Liver (tissue), 9 donors: ENCODE data around the gene CLCN2. TPM values are rescaled to one million over a fixed set of nuclear protein-coding genes. Genes with fewer than 3 reads are reported as not detected.

Experiments used
- DNase-seq: peaks from one replicate; pipeline ENCODE4 v3.0.0-alpha.2; 2017; ENCODE audit warnings: low spot score
- H3K27ac ChIP-seq, 2 donors: one replicate each; pipeline ENCODE4 v1.7.0; 2013; ENCODE audit warnings: inconsistent platforms in 2 of 2, low read length in 2 of 2, control low read depth in 1 of 2, low read depth in 1 of 2, mild to moderate bottlenecking in 1 of 2
- H3K27me3 ChIP-seq, 4 donors: one replicate each; pipeline versions ENCODE4 v1.6.1 to v1.7.0; 2013; ENCODE audit warnings: low read length in 3 of 4, inconsistent platforms in 1 of 4, mild to moderate bottlenecking in 1 of 4, moderate library complexity in 1 of 4; ENCODE audit not compliant: control insufficient read depth in 4 of 4, insufficient read depth in 4 of 4
- H3K36me3 ChIP-seq, 4 donors: one replicate each; pipeline versions ENCODE4 v1.6.1 to v1.7.0; 2013; ENCODE audit warnings: low read length in 3 of 4, mild to moderate bottlenecking in 3 of 4, low read depth in 1 of 4, moderate library complexity in 1 of 4; ENCODE audit not compliant: control insufficient read depth in 4 of 4, insufficient read depth in 3 of 4
- H3K4me1 ChIP-seq, 4 donors: one replicate each; pipeline versions ENCODE4 v1.6.1 to v1.7.0; 2013; ENCODE audit warnings: low read length in 3 of 4, mild to moderate bottlenecking in 3 of 4, moderate library complexity in 1 of 4; ENCODE audit not compliant: control insufficient read depth in 4 of 4, insufficient read depth in 4 of 4
- H3K4me3 ChIP-seq, 3 donors: one replicate each; pipeline versions ENCODE4 v1.6.1 to v1.7.0; 2013; ENCODE audit warnings: low read length in 3 of 3, control low read depth in 1 of 3, low read depth in 1 of 3, mild to moderate bottlenecking in 1 of 3
- H3K9ac ChIP-seq, 2 donors: one replicate each; pipeline ENCODE4 v1.7.0; 2013; ENCODE audit warnings: low read length in 2 of 2, mild to moderate bottlenecking in 2 of 2, moderate library complexity in 2 of 2, control low read depth in 1 of 2, low read depth in 1 of 2
- H3K9me3 ChIP-seq, 4 donors: one replicate each; pipeline versions ENCODE4 v1.6.1 to v1.7.0; 2013; ENCODE audit warnings: low read length in 3 of 4; ENCODE audit not compliant: control insufficient read depth in 4 of 4
- ATF3 ChIP-seq: IDR thresholded peaks from 2 replicates; pipeline ENCODE4 v1.6.1; 2016; ENCODE audit warnings: antibody characterized with exemption
- CTCF ChIP-seq: fragments of 150-350 bp; IDR thresholded peaks from 2 replicates; pipeline ENCODE4 v1.5.1; 2017; ENCODE audit warnings: improper control_type of control experiment, low read depth, low read length; ENCODE audit not compliant: missing input control
- EGR1 ChIP-seq, 2 donors: IDR thresholded peaks; 2 replicates each; pipeline ENCODE4 v1.6.1; 2016 to 2018; ENCODE audit warnings: antibody characterized with exemption in 2 of 2, low read depth in 2 of 2
- FOXA1 ChIP-seq: IDR thresholded peaks from 2 replicates; pipeline ENCODE4 v1.6.1; 2016; ENCODE audit warnings: antibody characterized with exemption
- FOXA2 ChIP-seq: IDR thresholded peaks from 2 replicates; pipeline ENCODE4 v1.6.1; 2016; ENCODE audit warnings: antibody characterized with exemption
- GABPA ChIP-seq, 2 donors: IDR thresholded peaks in 1 of 2; conservative IDR thresholded peaks in 1 of 2; 2 replicates each; pipeline ENCODE4 v1.6.1; 2016; ENCODE audit warnings: antibody characterized with exemption in 2 of 2, mild to moderate bottlenecking in 1 of 2, moderate library complexity in 1 of 2
- HNF4A ChIP-seq, 2 donors: conservative IDR thresholded peaks; 2 replicates each; pipeline ENCODE4 v1.6.1; 2016; ENCODE audit warnings: antibody characterized with exemption in 2 of 2, mild to moderate bottlenecking in 2 of 2
- HNF4G ChIP-seq: IDR thresholded peaks from 2 replicates; pipeline ENCODE4 v1.6.1; 2016; ENCODE audit warnings: antibody characterized with exemption
- JUND ChIP-seq, 2 donors: IDR thresholded peaks; 2 replicates each; pipeline ENCODE4 v1.6.1; 2016; ENCODE audit warnings: antibody characterized with exemption in 2 of 2
- NR2F2 ChIP-seq: IDR thresholded peaks from 2 replicates; pipeline ENCODE4 v1.6.1; 2016; ENCODE audit warnings: antibody characterized with exemption
- RAD21 ChIP-seq, 2 donors: IDR thresholded peaks; 2 replicates each; pipeline ENCODE4 v1.6.1; 2016; ENCODE audit warnings: antibody characterized with exemption in 2 of 2, mild to moderate bottlenecking in 2 of 2
- REST ChIP-seq: IDR thresholded peaks from 2 replicates; pipeline ENCODE4 v1.6.1; 2016; ENCODE audit warnings: antibody characterized with exemption, mild to moderate bottlenecking
- RXRA ChIP-seq, 2 donors: IDR thresholded peaks; 2 replicates each; pipeline ENCODE4 v1.6.1; 2017 to 2018; ENCODE audit warnings: antibody characterized with exemption in 2 of 2, mild to moderate bottlenecking in 1 of 2
- SP1 ChIP-seq: IDR thresholded peaks from 2 replicates; pipeline ENCODE4 v1.6.1; 2018; ENCODE audit warnings: antibody characterized with exemption, mild to moderate bottlenecking
- TAF1 ChIP-seq: conservative IDR thresholded peaks from 2 replicates; pipeline ENCODE4 v1.6.1; 2016; ENCODE audit warnings: antibody characterized with exemption, mild to moderate bottlenecking
- YY1 ChIP-seq: IDR thresholded peaks from 2 replicates; pipeline ENCODE4 v1.6.1; 2016; ENCODE audit warnings: antibody characterized with exemption, mild to moderate bottlenecking
- ZBTB33 ChIP-seq: IDR thresholded peaks from 2 replicates; pipeline ENCODE4 v1.6.1; 2016; ENCODE audit warnings: antibody characterized with exemption
- WGBS: extraction: QIAGEN DNeasy Blood & Tissue Kit; methylation state at CpG from one replicate; pipeline ENCODE4 v1.1.7; 2013; 5-methylcytosine and 5-hydroxymethylcytosine counted together
- polyA plus RNA-seq, 2 donors: library from polyadenylated mRNA; stranded (reverse) in 1 of 2; unstranded in 1 of 2; fragments of 200-250 nt in 1 of 2; fragments of >200 nt in 1 of 2; fragmentation: Nextera tagmentation in 1 of 2; extraction: Ambion mirVana in 1 of 2; gene quantifications; one replicate each; pipeline versions ENCODE4 v1.2.1 to v1.2.3, GENCODE V29; 2013 to 2015
- total RNA-seq, 2 donors: library from RNA; depleted of rRNA; stranded (reverse); fragments of >200 nt; gene quantifications; one replicate each; pipeline ENCODE4 v1.2.3, GENCODE V29; 2014
- TF ChIP-seq, protein P1 (sequence below): IDR thresholded peaks from 2 replicates; pipeline ENCODE4 v1.6.1; 2016; ENCODE audit warnings: antibody characterized with exemption
- donor health status: healthy.
- donor health status: healthy.
- donor health status: healthy.
- donor health status: healthy.
- donor health status: healthy.

CLCN2 gene
- total and polyA plus RNA-seq, 4 donors: 1.1 to 3.9 (median 2.6) TPM

- H3K27me3 ChIP-seq: no peaks in the 10 kb centered on the region
- peaks cover 0 to 23% (median 20%) of the 10 kb centered on the region in 4 donors for H3K4me1 ChIP-seq
- TF ChIP-seq HNF4A (conservative IDR thresholded peaks at IDR 0.05) (no peak), RAD21 (IDR thresholded peaks at IDR 0.05) (no peak), YY1 (no peak), GABPA (IDR thresholded peaks at IDR 0.05 in 1 of 2, conservative IDR thresholded peaks at IDR 0.05 in 1 of 2) (no peak), CTCF (no peak), FOXA1 (no peak), TAF1 (no peak), RXRA (IDR thresholded peaks at IDR 0.05) (no peak), SP1 (no peak), ATF3 (no peak), FOXA2 (no peak), NR2F2 (no peak), ZBTB33 (no peak), EGR1 (IDR thresholded peaks at IDR 0.05; ENCODE audit: low read depth in 2 of 2) (no peak), HNF4G (no peak), JUND (IDR thresholded peaks at IDR 0.05) (no peak), REST (no peak)
- TF ChIP-seq, protein P1, sequence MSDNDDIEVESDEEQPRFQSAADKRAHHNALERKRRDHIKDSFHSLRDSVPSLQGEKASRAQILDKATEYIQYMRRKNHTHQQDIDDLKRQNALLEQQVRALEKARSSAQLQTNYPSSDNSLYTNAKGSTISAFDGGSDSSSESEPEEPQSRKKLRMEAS: no peak
- WGBS: 83% methylated on average over 8 of the region's 8 CpGs
- no peak for DNase-seq
- H3K9ac ChIP-seq: no peak overlapping the region
- H3K4me3 ChIP-seq: no peak overlapping the region
- H3K27ac ChIP-seq: no peak overlapping the region
- no peaks in the 10 kb centered on the region for H3K9me3 ChIP-seq
- H3K36me3 ChIP-seq: peaks cover 1 to 32% (median 27%) of the 10 kb centered on the region in 4 donors
Measured at GRCh38 chr3:184372296-184372821, 11.0 kb upstream of the CLCN2 start.
